H9 (cell line): ENCODE measurements around the gene LRMDA. TPM values are rescaled to one million over a fixed set of nuclear protein-coding genes. Genes with fewer than 3 reads are reported as not detected.

Source experiments
- DNase-seq: peaks from one replicate; pipeline ENCODE4 v3.0.0-alpha.2; 2017
- H2AFZ ChIP-seq: one replicate; pipeline ENCODE4 v1.6.1; 2013; ENCODE audit warnings: mild to moderate bottlenecking, low read length, control low read depth, moderate library complexity
- H2AK5ac ChIP-seq: 2 replicates; pipeline ENCODE4 v1.6.1; 2013; ENCODE audit warnings: low read length, control low read depth, mixed read lengths; ENCODE audit not compliant: insufficient read length
- H2BK120ac ChIP-seq: one replicate; pipeline ENCODE4 v1.6.1; 2013; ENCODE audit warnings: low read depth, mild to moderate bottlenecking, low read length, control low read depth, inconsistent platforms; ENCODE audit not compliant: poor library complexity, severe bottlenecking
- H2BK12ac ChIP-seq: 2 replicates; pipeline ENCODE4 v1.6.1; 2013; ENCODE audit warnings: low read length, control low read depth, mixed read lengths, low read depth; ENCODE audit not compliant: insufficient read length
- H2BK15ac ChIP-seq: 2 replicates; pipeline ENCODE4 v1.6.1; 2013; ENCODE audit warnings: low read depth, low read length, control low read depth
- H2BK20ac ChIP-seq: one replicate; pipeline ENCODE4 v1.6.1; 2013; ENCODE audit warnings: low read depth, mild to moderate bottlenecking, low read length, control low read depth, inconsistent platforms; ENCODE audit not compliant: poor library complexity, severe bottlenecking
- H2BK5ac ChIP-seq: 2 replicates; pipeline ENCODE4 v1.6.1; 2013; ENCODE audit warnings: low read length, control low read depth, mixed read lengths; ENCODE audit not compliant: insufficient read length
- H3K14ac ChIP-seq: 2 replicates; pipeline ENCODE4 v1.6.1; 2013; ENCODE audit warnings: low read length, control low read depth; ENCODE audit not compliant: insufficient read depth
- H3K18ac ChIP-seq: 2 replicates; pipeline ENCODE4 v1.6.1; 2013; ENCODE audit warnings: low read depth, mild to moderate bottlenecking, mixed read lengths, low read length, control low read depth; ENCODE audit not compliant: insufficient read length
- H3K23ac ChIP-seq: 2 replicates; pipeline ENCODE4 v1.6.1; 2013; ENCODE audit warnings: low read length, control low read depth, mixed read lengths, low read depth; ENCODE audit not compliant: insufficient read length
- H3K23me2 ChIP-seq: 2 replicates; pipeline ENCODE4 v1.6.1; 2013; ENCODE audit warnings: low read depth, mild to moderate bottlenecking, mixed read lengths, low read length, control low read depth; ENCODE audit not compliant: insufficient read length, poor library complexity, severe bottlenecking
- H3K27ac ChIP-seq: 2 replicates; pipeline ENCODE4 v1.5.1; 2013; ENCODE audit warnings: low read length, control low read depth, mixed read lengths, low read depth; ENCODE audit not compliant: insufficient read length
- H3K27me3 ChIP-seq: 2 replicates; pipeline ENCODE4 v1.6.1; 2013; ENCODE audit warnings: low read length, control low read depth, inconsistent platforms; ENCODE audit not compliant: insufficient read depth
- H3K4ac ChIP-seq: 2 replicates; pipeline ENCODE4 v1.6.1; 2013; ENCODE audit warnings: low read depth, mild to moderate bottlenecking, control low read depth, inconsistent platforms, low read length, moderate library complexity
- H3K4me1 ChIP-seq: 2 replicates; pipeline ENCODE4 v1.6.1; 2013; ENCODE audit warnings: low read length, control low read depth, inconsistent platforms; ENCODE audit not compliant: insufficient read depth
- H3K4me2 ChIP-seq: 2 replicates; pipeline ENCODE4 v1.6.1; 2013; ENCODE audit warnings: low read length, control low read depth, mixed read lengths; ENCODE audit not compliant: insufficient read length, insufficient read depth
- H3K56ac ChIP-seq: 2 replicates; pipeline ENCODE4 v1.6.1; 2013; ENCODE audit warnings: low read depth, mild to moderate bottlenecking, mixed read lengths, low read length, control low read depth; ENCODE audit not compliant: insufficient read length
- H3K79me1 ChIP-seq: 2 replicates; pipeline ENCODE4 v1.6.1; 2013; ENCODE audit warnings: low read depth, mild to moderate bottlenecking, moderate library complexity, low read length, control low read depth, inconsistent platforms; ENCODE audit not compliant: insufficient read depth, poor library complexity, severe bottlenecking
- H3K79me2 ChIP-seq: 2 replicates; pipeline ENCODE4 v1.6.1; 2013; ENCODE audit warnings: low read length, control low read depth, inconsistent platforms; ENCODE audit not compliant: insufficient read depth
- H3K9ac ChIP-seq: 2 replicates; pipeline ENCODE4 v1.6.1; 2013; ENCODE audit warnings: low read length, control low read depth, mixed read lengths; ENCODE audit not compliant: insufficient read length; ENCODE audit errors: extremely low read depth
- H3K9me3 ChIP-seq: one replicate; pipeline ENCODE4 v1.6.1; 2013; ENCODE audit warnings: low read depth, low read length, inconsistent platforms; ENCODE audit not compliant: control insufficient read depth
- H3T11ph ChIP-seq: one replicate; pipeline ENCODE4 v1.6.1; 2013; ENCODE audit warnings: mild to moderate bottlenecking, low read length, control low read depth, inconsistent platforms
- H4K20me1 ChIP-seq: one replicate; pipeline ENCODE4 v1.6.1; 2013; ENCODE audit not compliant: control insufficient read depth, insufficient read length, insufficient read depth
- H4K5ac ChIP-seq: 2 replicates; pipeline ENCODE4 v1.6.1; 2013; ENCODE audit warnings: low read depth, mild to moderate bottlenecking, mixed read lengths, low read length, control low read depth; ENCODE audit not compliant: insufficient read length
- H4K8ac ChIP-seq: replicated peaks from 2 replicates; pipeline ENCODE4 v1.6.1; 2013; ENCODE audit warnings: low read length, control low read depth, mixed read lengths, low read depth; ENCODE audit not compliant: insufficient read length
- H4K91ac ChIP-seq: 2 replicates; pipeline ENCODE4 v1.6.1; 2013; ENCODE audit warnings: low read depth, mild to moderate bottlenecking, moderate library complexity, mixed read lengths, low read length, control low read depth; ENCODE audit not compliant: insufficient read length
- H3K27ac Mint-ChIP-seq, 3 experiments: 2 replicates in 2 of 3; 3 replicates in 1 of 3; pipeline ENCODE4 v1.8.0; 2020 to 2021; ENCODE audit warnings: mixed read lengths in 3 of 3, mild to moderate bottlenecking in 1 of 3, moderate library complexity in 1 of 3
- H3K27me3 Mint-ChIP-seq: 2 replicates; pipeline ENCODE4 v1.8.0; 2021; ENCODE audit warnings: low read depth, mild to moderate bottlenecking, moderate library complexity, mixed read lengths
- H3K36me3 Mint-ChIP-seq, 3 experiments: 2 replicates in 2 of 3; 3 replicates in 1 of 3; pipeline ENCODE4 v1.8.0; 2020 to 2021; ENCODE audit warnings: low read depth in 3 of 3, mixed read lengths in 3 of 3; ENCODE audit not compliant: insufficient read depth in 1 of 3
- H3K4me1 Mint-ChIP-seq, 2 experiments: 2 replicates each; pipeline ENCODE4 v1.8.0; 2020; ENCODE audit warnings: mixed read lengths in 2 of 2
- H3K4me3 Mint-ChIP-seq, 2 experiments: 2 replicates in 1 of 2; 3 replicates in 1 of 2; pipeline ENCODE4 v1.8.0; 2020 to 2021; ENCODE audit warnings: mild to moderate bottlenecking in 2 of 2, mixed read lengths in 2 of 2, moderate library complexity in 1 of 2
- H3K9me3 Mint-ChIP-seq, 2 experiments: 2 replicates in 1 of 2; 3 replicates in 1 of 2; pipeline ENCODE4 v1.8.0; 2020; ENCODE audit warnings: mild to moderate bottlenecking in 2 of 2, mixed read lengths in 2 of 2, moderate library complexity in 1 of 2
- WGBS: extraction: QIAGEN DNeasy Blood & Tissue Kit; methylation state at CpG from one replicate; pipeline ENCODE4 v1.1.7; 2013; ENCODE audit warnings: missing lambda C conversion rate, low lambda C conversion rate, mixed read lengths; ENCODE audit not compliant: insufficient read length; ENCODE audit errors: extremely low coverage; 5-methylcytosine and 5-hydroxymethylcytosine counted together
- total RNA-seq: library from RNA; stranded (reverse); gene quantifications from 2 replicates; pipeline ENCODE4 v1.2.1, GENCODE V29; 2021
- TF ChIP-seq, protein P1 (sequence below): fragments of 200-600 bp; sonication (generic); conservative IDR thresholded peaks from 3 replicates; pipeline ENCODE4 v1.8.0; 2021; ENCODE audit warnings: antibody characterized with exemption, mild to moderate bottlenecking

Gene LRMDA
- total RNA-seq, 1 experiment from 2014 or later = 1.8 TPM

DNA sequence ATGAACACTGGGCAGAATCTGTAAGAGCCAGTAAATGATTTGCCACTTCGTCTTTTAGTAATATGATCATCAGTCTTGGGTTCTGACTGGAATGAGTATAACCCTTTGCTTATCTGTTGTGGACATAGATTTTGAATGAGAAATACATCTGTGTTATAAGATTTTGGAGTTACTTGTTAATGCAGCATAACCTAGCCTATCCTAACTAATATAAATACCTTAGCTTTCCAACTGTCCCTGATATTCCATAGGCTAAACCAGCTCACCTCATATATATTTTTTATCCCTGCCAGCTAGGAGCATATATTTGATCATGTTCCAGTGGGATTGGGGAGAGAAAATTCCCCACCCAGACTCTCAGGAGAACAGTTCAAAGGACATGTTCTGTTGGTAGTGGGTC lies 15.1 kb downstream of the LRMDA start:
- DNase-seq = no peak

More for the DNA sequence above, 15.1 kb downstream of the LRMDA start:
- Histone ChIP-seq H3K18ac (no peak overlapping the region), H3K4ac (no peak overlapping the region), H2AK5ac (no peak overlapping the region), H3K27ac (no peak overlapping the region), H3K23me2 (no peaks in the 10 kb centered on the region), H3K56ac (no peak overlapping the region), H4K91ac (no peak overlapping the region), H3K14ac (no peak overlapping the region), H3K4me2 (no peak overlapping the region), H3K9me3 (no peaks in the 10 kb centered on the region), H3K23ac (no peak overlapping the region), H3K4me1 (peaks cover 14% of the 10 kb centered on the region; the same call in 1 of the 2 replicates), H4K8ac (no peak overlapping the region), H4K20me1 (no peaks in the 10 kb centered on the region), H3T11ph (no peak overlapping the region), H3K79me2 (no peaks in the 10 kb centered on the region), H3K79me1 (no peaks in the 10 kb centered on the region), H2BK12ac (no peak overlapping the region), H4K5ac (no peak overlapping the region), H2AFZ (no peak overlapping the region), H3K9ac (no peak overlapping the region), H2BK20ac (no peak overlapping the region), H2BK120ac (no peak overlapping the region), H3K27me3 (no peaks in the 10 kb centered on the region; the same call in 1 of the 2 replicates), H2BK15ac (no peak overlapping the region), H2BK5ac (no peak overlapping the region)
- WGBS = no CpG with 5 or more reads among the region's 1 CpG
- Mint-ChIP-seq H3K27me3 (peaks cover 60% of the 10 kb centered on the region), H3K9me3 (peaks cover 24 to 28% of the 10 kb centered on the region in 2 experiments), H3K36me3 (peaks cover 0 to 19% (median 0%) of the 10 kb centered on the region in 3 experiments; a peak in 3 of 7 replicates), H3K4me1 (peaks cover 20 to 25% of the 10 kb centered on the region in 2 experiments), H3K27ac (no peak overlapping the region), H3K4me3 (no peak overlapping the region)
- TF ChIP-seq, protein P1, sequence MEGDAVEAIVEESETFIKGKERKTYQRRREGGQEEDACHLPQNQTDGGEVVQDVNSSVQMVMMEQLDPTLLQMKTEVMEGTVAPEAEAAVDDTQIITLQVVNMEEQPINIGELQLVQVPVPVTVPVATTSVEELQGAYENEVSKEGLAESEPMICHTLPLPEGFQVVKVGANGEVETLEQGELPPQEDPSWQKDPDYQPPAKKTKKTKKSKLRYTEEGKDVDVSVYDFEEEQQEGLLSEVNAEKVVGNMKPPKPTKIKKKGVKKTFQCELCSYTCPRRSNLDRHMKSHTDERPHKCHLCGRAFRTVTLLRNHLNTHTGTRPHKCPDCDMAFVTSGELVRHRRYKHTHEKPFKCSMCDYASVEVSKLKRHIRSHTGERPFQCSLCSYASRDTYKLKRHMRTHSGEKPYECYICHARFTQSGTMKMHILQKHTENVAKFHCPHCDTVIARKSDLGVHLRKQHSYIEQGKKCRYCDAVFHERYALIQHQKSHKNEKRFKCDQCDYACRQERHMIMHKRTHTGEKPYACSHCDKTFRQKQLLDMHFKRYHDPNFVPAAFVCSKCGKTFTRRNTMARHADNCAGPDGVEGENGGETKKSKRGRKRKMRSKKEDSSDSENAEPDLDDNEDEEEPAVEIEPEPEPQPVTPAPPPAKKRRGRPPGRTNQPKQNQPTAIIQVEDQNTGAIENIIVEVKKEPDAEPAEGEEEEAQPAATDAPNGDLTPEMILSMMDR = no peak
